HG03196 (cell line): ENCODE data around the gene GRIN2A.

ENCODE experiments used
- ATAC-seq: cut with Tn5 transposase; IDR thresholded peaks from one replicate; pipeline ENCODE4 v1.9.1; 2021; ENCODE audit not compliant: unreplicated experiment

The GRIN2A gene

GRCh38 chr16:10137341-10137740, 44.9 kb downstream of the GRIN2A start:
- ATAC-seq: no peak

GRCh38 chr16:10136916-10137315, 45.3 kb downstream of the GRIN2A start:
- no peak for ATAC-seq

- no peak for ATAC-seq
These were observed 51.7 kb downstream of the GRIN2A start for GRCh38 chr16:10130538-10130937.

GRCh38 chr16:10128397-10129258, 53.6 kb downstream of the GRIN2A start:
- ATAC-seq: no peak

GRCh38 chr16:10126686-10127085, 55.5 kb downstream of the GRIN2A start:
- ATAC-seq: no peak

- no peak for ATAC-seq
These were observed 59.1 kb downstream of the GRIN2A start for GRCh38 chr16:10123141-10123540.

GRCh38 chr16:10122546-10122945, 59.7 kb downstream of the GRIN2A start:
- no peak for ATAC-seq

GRCh38 chr16:10121897-10122425, 60.3 kb downstream of the GRIN2A start:
- ATAC-seq: no peak

GRCh38 chr16:10121491-10121890, 60.7 kb downstream of the GRIN2A start:
- ATAC-seq: no peak

- no peak for ATAC-seq
These were observed 61.3 kb downstream of the GRIN2A start for GRCh38 chr16:10120953-10121352.

GRCh38 chr16:10114409-10114808, 67.8 kb downstream of the GRIN2A start:
- ATAC-seq: no peak

GRCh38 chr16:10113248-10113647, 69.0 kb downstream of the GRIN2A start:
- ATAC-seq: no peak

GRCh38 chr16:10112021-10112420, 70.2 kb downstream of the GRIN2A start:
- no peak for ATAC-seq

- ATAC-seq: no peak
These were observed 71.0 kb downstream of the GRIN2A start for GRCh38 chr16:10111156-10111761.

- ATAC-seq: no peak
These were observed 71.7 kb downstream of the GRIN2A start for GRCh38 chr16:10110552-10110951.

GRCh38 chr16:10107081-10107480, 75.1 kb downstream of the GRIN2A start:
- ATAC-seq: no peak

GRCh38 chr16:10103700-10104099, 78.5 kb downstream of the GRIN2A start:
- ATAC-seq: no peak

GRCh38 chr16:10103118-10103517, 79.1 kb downstream of the GRIN2A start:
- ATAC-seq: no peak

GRCh38 chr16:10100829-10101228, 81.4 kb downstream of the GRIN2A start:
- no peak for ATAC-seq

GRCh38 chr16:10098991-10099390, 83.2 kb downstream of the GRIN2A start:
- ATAC-seq: no peak

- ATAC-seq: no peak
These were observed 85.0 kb downstream of the GRIN2A start for GRCh38 chr16:10097271-10097670.

GRCh38 chr16:10093576-10093975, 88.7 kb downstream of the GRIN2A start:
- ATAC-seq: no peak
